22Rv1 (cell line): ENCODE measurements around the gene CFAP99.

Experiments used
- H3K27ac ChIP-seq: fragments of 450-650 bp; 2 replicates; pipeline ENCODE4 v1.5.1; 2017
- ZFX ChIP-seq: fragments of 450-650 bp; IDR thresholded peaks from 2 replicates; pipeline ENCODE4 v1.6.1; 2017; ENCODE audit warnings: antibody characterized with exemption, borderline replicate concordance
- TF ChIP-seq, protein P1 (sequence below): fragments of 450-650 bp; IDR thresholded peaks from 2 replicates; pipeline ENCODE4 v1.5.1; 2017; ENCODE audit warnings: mild to moderate bottlenecking

The CFAP99 gene

DNA sequence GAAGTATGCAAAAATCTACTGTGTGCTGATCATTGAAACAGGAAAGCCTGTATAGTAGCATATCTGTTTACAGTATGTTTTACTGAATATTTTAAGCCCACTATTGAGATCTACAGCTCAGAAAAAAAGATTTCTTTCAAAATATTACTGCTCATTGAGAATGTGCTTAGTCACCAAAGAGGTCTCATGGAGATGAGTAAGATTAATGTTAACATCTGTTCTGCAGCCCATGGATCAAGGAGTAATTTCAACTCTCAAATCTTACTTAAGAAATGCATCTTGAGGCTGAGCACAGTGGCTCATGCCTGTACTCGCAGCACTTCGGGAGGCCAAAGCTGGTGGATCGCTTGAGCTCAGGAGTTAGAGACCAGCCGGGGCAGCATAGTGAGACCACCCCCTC, 53.4 kb downstream of the CFAP99 start:
- TF ChIP-seq, protein P1, sequence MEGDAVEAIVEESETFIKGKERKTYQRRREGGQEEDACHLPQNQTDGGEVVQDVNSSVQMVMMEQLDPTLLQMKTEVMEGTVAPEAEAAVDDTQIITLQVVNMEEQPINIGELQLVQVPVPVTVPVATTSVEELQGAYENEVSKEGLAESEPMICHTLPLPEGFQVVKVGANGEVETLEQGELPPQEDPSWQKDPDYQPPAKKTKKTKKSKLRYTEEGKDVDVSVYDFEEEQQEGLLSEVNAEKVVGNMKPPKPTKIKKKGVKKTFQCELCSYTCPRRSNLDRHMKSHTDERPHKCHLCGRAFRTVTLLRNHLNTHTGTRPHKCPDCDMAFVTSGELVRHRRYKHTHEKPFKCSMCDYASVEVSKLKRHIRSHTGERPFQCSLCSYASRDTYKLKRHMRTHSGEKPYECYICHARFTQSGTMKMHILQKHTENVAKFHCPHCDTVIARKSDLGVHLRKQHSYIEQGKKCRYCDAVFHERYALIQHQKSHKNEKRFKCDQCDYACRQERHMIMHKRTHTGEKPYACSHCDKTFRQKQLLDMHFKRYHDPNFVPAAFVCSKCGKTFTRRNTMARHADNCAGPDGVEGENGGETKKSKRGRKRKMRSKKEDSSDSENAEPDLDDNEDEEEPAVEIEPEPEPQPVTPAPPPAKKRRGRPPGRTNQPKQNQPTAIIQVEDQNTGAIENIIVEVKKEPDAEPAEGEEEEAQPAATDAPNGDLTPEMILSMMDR = no peak
- no peak for TF ChIP-seq ZFX
- no peak overlapping the region for H3K27ac ChIP-seq

- no peak overlapping the region for H3K27ac ChIP-seq
- TF ChIP-seq, protein P1 = no peak
- TF ChIP-seq ZFX = no peak
These were observed 59.5 kb downstream of the CFAP99 start for GRCh38 chr4:2478229-2478628.

- no peak overlapping the region for H3K27ac ChIP-seq
- TF ChIP-seq ZFX = no peak
- TF ChIP-seq, protein P1 = no peak
These were observed 61.9 kb downstream of the CFAP99 start for GRCh38 chr4:2480649-2481048.

DNA sequence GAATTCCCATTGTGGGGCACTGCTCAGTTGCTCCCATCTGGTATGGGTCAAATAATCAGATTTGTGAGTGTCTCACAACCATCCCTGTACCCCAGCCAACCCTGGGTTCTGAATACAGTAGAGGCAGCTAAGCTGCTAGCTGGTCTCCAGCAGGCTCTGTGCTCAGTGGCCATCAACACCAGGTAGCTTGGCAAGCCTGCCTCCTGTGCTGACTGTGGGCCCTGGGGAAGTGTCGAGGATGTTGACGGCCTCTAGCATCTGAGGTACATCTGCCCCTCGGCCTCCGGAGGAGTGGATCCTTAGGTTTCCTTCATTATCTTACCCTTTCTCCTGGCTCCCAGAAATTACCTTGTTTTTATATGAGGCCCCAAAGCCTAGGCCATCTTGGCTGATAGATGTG, 63.4 kb downstream of the CFAP99 start:
- TF ChIP-seq, protein P1 = no peak
- no peak for TF ChIP-seq ZFX
- no peak overlapping the region for H3K27ac ChIP-seq

DNA sequence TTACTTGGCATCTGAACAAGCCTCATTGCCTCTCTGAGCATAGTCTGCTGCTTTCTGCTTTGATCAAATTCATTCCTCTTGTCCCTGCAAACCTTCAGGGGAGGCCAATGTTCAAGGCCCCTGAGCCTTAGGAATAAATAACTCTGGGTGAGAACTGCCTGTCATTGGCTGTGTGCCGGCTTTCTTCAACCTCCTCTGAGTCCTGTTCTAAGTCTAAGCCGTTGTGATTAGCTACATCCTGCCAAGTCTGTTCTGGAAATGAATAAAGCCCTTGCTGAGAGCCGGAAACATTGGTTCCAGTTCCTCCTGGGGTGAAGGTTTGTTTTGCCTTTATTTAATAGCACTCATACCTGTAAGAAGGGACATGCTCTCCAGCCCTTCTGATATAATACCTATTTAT, 63.9 kb downstream of the CFAP99 start:
- no peak overlapping the region for H3K27ac ChIP-seq
- no peak for TF ChIP-seq ZFX
- TF ChIP-seq, protein P1 = no peak

DNA sequence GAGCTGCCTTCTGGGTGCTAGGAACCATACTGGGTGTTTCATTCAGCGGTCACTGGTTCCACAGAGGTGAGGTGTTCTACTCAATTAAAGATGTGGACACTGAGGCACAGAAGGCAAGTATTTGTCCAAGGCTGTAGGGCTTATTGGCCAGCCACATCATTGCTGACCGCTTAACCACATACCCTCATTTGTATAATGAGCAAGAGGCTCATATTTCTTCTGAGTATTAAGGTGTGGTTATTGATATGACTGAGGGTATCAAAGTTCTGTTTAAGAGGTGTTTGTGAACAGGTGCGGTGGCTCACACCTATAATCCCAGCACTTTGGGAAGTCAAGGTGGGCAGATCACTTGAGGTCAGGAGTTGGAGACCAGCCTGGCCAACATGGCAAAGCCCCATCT, 64.5 kb downstream of the CFAP99 start:
- H3K27ac ChIP-seq = no peak overlapping the region
- TF ChIP-seq ZFX = no peak
- TF ChIP-seq, protein P1 = no peak

DNA sequence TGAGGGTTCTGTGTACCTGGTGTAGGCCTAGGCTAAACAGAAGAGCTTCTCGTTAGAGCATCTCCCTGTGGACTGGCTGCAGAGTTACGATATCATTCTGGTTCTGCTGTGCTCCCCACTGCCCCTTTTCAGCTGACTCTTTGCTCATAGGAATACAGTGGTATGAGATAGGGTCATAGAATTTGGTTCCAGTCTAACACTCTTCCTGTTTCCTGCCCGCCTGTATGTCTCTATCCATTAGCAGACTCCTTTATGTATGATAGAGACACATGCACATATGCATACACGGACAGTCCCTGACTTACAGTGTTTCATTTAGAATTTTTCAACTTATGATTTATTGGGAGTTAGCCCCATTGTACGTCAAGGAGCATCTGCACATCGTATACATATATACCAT, 65.4 kb downstream of the CFAP99 start:
- TF ChIP-seq, protein P1 = no peak
- TF ChIP-seq ZFX = no peak
- H3K27ac ChIP-seq = no peak overlapping the region
